Mesodermal cell (in vitro differentiated cells): Measurements from ENCODE around the gene POU2AF3.

Experiments used
- H3K27ac ChIP-seq: 2 replicates; pipeline ENCODE4 v1.7.0; 2013; ENCODE audit warnings: mild to moderate bottlenecking, low read depth, low read length, moderate library complexity; ENCODE audit not compliant: severe bottlenecking
- H3K36me3 ChIP-seq: 2 replicates; pipeline ENCODE4 v1.7.1; 2013; ENCODE audit warnings: mild to moderate bottlenecking, low read length, moderate library complexity; ENCODE audit not compliant: control insufficient read depth, insufficient read depth
- H3K4me1 ChIP-seq: one replicate; pipeline ENCODE4 v1.7.1; 2013; ENCODE audit warnings: mild to moderate bottlenecking, low read length; ENCODE audit not compliant: insufficient read depth, control insufficient read depth, poor library complexity, severe bottlenecking
- H3K4me3 ChIP-seq: 2 replicates; pipeline ENCODE4 v1.7.0; 2013; ENCODE audit warnings: low read length, control low read depth, mild to moderate bottlenecking; ENCODE audit not compliant: insufficient read depth, poor library complexity, severe bottlenecking; ENCODE audit errors: extremely low read depth
- H3K9me3 ChIP-seq: 2 replicates; pipeline ENCODE4 v1.7.1; 2013; ENCODE audit warnings: mild to moderate bottlenecking, low read length, moderate library complexity; ENCODE audit not compliant: control insufficient read depth
- WGBS, 2 experiments: methylation state at CpG; one replicate each; pipeline ENCODE4 v1.1.5; 2013; ENCODE audit warnings: missing lambda C conversion rate in 2 of 2; ENCODE audit not compliant: insufficient coverage in 2 of 2; 5-methylcytosine and 5-hydroxymethylcytosine counted together

POU2AF3 gene

GRCh38 chr11:111327908-111328624, 29.7 kb downstream of the POU2AF3 start:
- no peaks in the 10 kb centered on the region for H3K9me3 ChIP-seq
- H3K4me3 ChIP-seq, result no peak overlapping the region
- no peak overlapping the region for H3K27ac ChIP-seq
- WGBS, 2 experiments, result 71 to 96% methylated on average over 6 to 7 of the region's 8 CpGs
- H3K4me1 ChIP-seq, result peaks cover 5% of the 10 kb centered on the region
- H3K36me3 ChIP-seq, result no peaks in the 10 kb centered on the region

- Histone ChIP-seq H3K9me3 (no peaks in the 10 kb centered on the region), H3K4me3 (no peak overlapping the region)
- WGBS, 2 experiments, result 88 to 100% methylated on average over 2 to 3 of the region's 7 CpGs
Measured at GRCh38 chr11:111329306-111330204, 31.2 kb downstream of the POU2AF3 start.

DNA sequence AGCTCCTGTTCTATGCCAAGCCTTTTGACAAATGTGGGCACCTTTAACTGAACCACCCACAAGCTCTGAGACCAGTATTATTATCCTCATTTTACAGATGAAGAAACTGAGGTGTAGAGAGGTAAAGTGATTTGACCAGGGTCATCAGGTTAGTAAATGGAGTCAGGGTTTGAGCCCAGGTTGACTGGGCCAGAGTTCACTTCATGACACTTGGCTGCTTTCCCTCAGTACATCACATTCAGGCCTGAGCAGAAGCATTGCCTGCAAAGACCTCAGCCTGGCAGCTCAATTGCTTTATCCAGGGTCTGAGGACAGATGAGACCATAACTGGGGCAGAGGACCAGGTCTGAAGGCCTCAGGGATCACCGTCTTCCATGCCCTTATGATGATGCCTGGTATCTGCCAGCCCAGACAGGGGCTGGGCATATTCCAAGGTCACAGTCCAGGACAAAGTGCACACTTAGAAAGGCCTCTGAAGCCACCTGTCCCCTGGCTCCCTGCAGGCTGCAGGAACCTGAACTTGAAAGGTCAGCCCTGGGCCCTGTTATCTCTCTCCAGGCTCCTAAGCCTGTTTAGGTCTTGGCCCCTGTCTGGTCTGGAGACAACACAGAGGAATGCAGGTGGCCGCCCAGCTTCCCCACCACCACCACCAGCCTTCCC, 32.0 kb downstream of the POU2AF3 start:
- Histone ChIP-seq H3K36me3 (no peaks in the 10 kb centered on the region), H3K4me1 (no peaks in the 10 kb centered on the region), H3K4me3 (no peak overlapping the region), H3K27ac (no peak overlapping the region), H3K9me3 (no peaks in the 10 kb centered on the region)
- WGBS, 2 experiments, result 71 to 77% methylated on average over 1 of the region's 2 CpGs

More at GRCh38 chr11:111329306-111330204, 31.2 kb downstream of the POU2AF3 start:
- no peak overlapping the region for H3K27ac ChIP-seq
- peaks cover under 1% of the 10 kb centered on the region for H3K4me1 ChIP-seq
- H3K36me3 ChIP-seq, result no peaks in the 10 kb centered on the region

DNA sequence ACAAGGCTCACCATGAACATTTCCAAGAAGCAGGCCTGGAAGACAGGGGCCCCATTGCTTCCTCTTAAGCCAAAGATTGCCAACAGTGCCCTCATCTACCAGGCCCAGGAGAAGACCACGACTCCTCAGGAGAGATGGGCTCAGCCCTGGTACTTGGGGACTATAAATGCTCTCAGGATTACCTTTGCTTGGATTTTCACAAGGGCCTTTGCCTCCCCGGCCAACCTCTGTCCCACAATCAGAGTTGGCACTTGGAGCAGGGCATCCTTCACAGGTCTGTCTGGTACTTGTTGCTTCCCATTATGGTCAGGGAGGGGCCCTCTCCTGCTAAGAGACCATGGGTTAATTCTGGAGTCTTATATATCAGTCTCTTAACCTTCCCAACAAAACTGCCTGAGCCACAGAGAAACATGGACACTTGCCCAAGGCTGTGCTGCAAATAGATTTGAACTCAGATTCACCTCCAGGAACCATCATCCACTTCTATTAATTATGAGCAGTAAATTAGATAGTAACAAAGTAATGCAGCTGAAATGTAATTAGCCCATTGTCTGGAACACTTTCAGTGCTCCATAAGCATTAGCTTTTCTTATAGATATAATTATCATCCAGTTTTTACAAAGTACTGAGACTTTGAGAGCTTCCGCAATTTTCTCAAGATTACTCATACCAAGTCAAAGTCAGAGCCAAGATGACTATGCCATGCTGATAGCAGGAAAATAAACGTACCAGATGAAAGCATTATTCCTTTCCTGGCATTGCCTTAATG, 33.5 kb downstream of the POU2AF3 start:
- WGBS, 2 experiments, result 87 to 94% methylated on average over 2 to 3 of the region's 4 CpGs
- Histone ChIP-seq H3K9me3 (no peaks in the 10 kb centered on the region), H3K36me3 (no peaks in the 10 kb centered on the region), H3K27ac (no peak overlapping the region), H3K4me1 (no peaks in the 10 kb centered on the region), H3K4me3 (no peak overlapping the region)

DNA sequence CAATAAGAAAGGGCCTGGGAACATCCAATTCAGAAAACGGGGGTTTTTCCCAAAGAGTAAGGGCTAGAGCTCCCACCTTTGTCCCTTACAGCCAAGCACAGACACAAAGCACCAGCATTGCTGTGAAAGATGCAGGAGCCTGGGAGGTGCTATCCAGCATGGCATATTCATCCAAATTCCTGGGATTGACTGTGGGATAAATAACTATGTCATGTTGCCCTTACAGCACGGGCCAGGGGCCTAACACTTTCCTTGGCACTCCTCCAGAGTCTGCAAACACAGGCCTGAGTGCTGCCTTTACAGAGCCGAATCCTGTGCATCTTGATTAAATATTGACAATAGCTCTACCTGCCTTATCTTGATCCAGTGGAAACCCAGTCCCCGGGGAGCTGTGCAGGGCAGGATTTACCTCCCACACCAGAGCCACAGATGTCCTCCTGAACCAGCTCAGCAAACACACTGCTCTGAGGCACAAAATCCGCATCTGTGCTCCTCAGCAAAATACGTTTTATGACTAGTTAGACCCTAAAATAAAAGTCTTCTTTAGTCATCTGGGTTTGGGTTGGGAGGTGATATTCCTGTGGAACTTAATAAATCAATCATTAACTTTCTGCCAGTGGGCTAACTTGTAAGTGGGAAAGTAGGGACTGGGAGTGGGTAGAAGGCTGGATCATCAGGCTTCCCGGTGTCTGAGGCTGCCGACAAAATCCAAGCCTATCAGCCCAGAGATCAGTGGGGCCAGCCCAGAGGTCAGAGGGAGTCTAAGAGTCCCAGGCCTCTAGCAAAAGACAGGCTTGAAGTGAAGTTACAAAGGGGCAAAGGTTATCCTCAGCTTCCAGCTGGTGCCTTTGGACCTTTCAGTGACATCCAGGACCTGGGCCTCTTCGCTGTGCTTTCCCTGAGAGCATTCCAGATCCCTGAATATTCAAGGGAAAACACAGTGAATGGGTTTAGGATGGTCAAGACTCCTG, 36.5 kb downstream of the POU2AF3 start:
- 81 to 82% methylated on average over 5 to 7 of the region's 9 CpGs for WGBS, 2 experiments
- Histone ChIP-seq H3K4me3 (no peak overlapping the region), H3K27ac (no peak overlapping the region), H3K36me3 (no peaks in the 10 kb centered on the region), H3K4me1 (no peaks in the 10 kb centered on the region), H3K9me3 (no peaks in the 10 kb centered on the region)

DNA sequence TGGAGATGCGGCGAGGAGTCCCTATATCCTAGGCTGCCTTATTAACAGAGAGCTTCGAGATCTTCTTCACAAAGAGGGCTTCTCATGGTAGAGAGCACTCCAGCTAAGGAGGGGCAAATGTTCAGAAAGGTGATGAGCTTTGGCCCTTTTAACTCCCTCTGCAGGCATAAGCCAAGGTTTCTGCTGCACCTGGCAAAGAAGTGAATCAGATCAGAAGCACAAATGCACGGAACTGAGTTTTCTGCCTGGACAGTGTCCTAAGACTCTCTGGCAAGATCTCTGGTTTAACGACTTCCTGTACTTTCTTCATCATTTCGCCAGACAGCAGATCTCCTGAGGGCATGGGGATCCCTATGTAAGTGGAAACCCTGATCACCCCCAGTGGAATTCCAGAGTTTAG, 37.2 kb downstream of the POU2AF3 start:
- H3K27ac ChIP-seq, result no peak overlapping the region
- H3K4me3 ChIP-seq, result no peak overlapping the region
- 84 to 100% methylated on average over 4 to 6 of the region's 6 CpGs for WGBS, 2 experiments
- no peaks in the 10 kb centered on the region for H3K36me3 ChIP-seq
- no peaks in the 10 kb centered on the region for H3K9me3 ChIP-seq
- no peaks in the 10 kb centered on the region for H3K4me1 ChIP-seq

DNA sequence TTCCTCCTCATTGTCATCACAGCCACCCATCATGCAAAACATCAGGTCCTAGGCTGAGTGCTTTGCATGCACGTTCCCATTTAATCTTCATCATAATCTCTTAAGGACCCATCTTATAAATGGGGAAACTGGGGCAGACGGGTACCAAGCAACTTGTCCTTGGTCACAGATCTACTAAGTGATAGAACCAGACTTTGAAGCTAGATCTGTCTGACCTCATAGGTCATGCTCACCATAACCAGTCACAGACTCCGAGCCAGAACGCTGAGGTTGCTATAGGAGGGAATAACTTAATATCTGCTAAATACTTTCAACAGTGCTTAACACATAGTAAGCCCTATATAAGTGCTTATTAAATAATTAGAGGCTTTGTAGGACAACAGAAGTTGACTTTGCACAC, 37.7 kb downstream of the POU2AF3 start:
- H3K9me3 ChIP-seq, result no peaks in the 10 kb centered on the region
- H3K4me3 ChIP-seq, result no peak overlapping the region
- WGBS, 2 experiments, result 90 to 94% methylated on average over 2 of the region's 4 CpGs

GRCh38 chr11:111336582-111337256, 38.4 kb downstream of the POU2AF3 start:
- 79 to 83% methylated on average over 1 to 2 of the region's 2 CpGs for WGBS, 2 experiments
- H3K36me3 ChIP-seq, result no peaks in the 10 kb centered on the region

More for the DNA sequence above, 37.7 kb downstream of the POU2AF3 start:
- no peaks in the 10 kb centered on the region for H3K36me3 ChIP-seq
- H3K4me1 ChIP-seq, result no peaks in the 10 kb centered on the region
- H3K27ac ChIP-seq, result no peak overlapping the region

GRCh38 chr11:111339758-111340388, 41.5 kb downstream of the POU2AF3 start:
- Histone ChIP-seq H3K27ac (no peak overlapping the region), H3K9me3 (no peaks in the 10 kb centered on the region), H3K4me1 (no peaks in the 10 kb centered on the region), H3K36me3 (no peaks in the 10 kb centered on the region), H3K4me3 (no peak overlapping the region)

More at GRCh38 chr11:111336582-111337256, 38.4 kb downstream of the POU2AF3 start:
- H3K4me1 ChIP-seq, result no peaks in the 10 kb centered on the region
- no peak overlapping the region for H3K4me3 ChIP-seq
- no peaks in the 10 kb centered on the region for H3K9me3 ChIP-seq
- no peak overlapping the region for H3K27ac ChIP-seq
